ENCODE data around the gene ELFN2.

Gene ELFN2

GRCh38 chr22:37344735-37345449, 82.4 kb downstream of the ELFN2 start:
- no peaks in the 10 kb centered on the region for H3K36me3 ChIP-seq (ENCODE audit: control insufficient read depth, insufficient read depth, low read length)
- no peak overlapping the region for H3K4me3 ChIP-seq (ENCODE audit: low read depth, low read length)
- peaks cover 3% of the 10 kb centered on the region for H3K27me3 ChIP-seq (ENCODE audit: control insufficient read depth, insufficient read depth, low read length)
- no peaks in the 10 kb centered on the region for H3K4me1 ChIP-seq (ENCODE audit: control insufficient read depth, insufficient read depth, low read length)
- no peak overlapping the region for H3K9ac ChIP-seq (ENCODE audit: low read depth, low read length)
- no peaks in the 10 kb centered on the region for H3K9me3 ChIP-seq (ENCODE audit: control insufficient read depth, insufficient read depth, low read length)

GRCh38 chr22:37343863-37344734, 83.2 kb downstream of the ELFN2 start:
- no peak overlapping the region for H3K9ac ChIP-seq (ENCODE audit: low read depth, low read length)
- peaks cover 3% of the 10 kb centered on the region for H3K27me3 ChIP-seq (ENCODE audit: control insufficient read depth, insufficient read depth, low read length)
- no peak overlapping the region for H3K4me3 ChIP-seq (ENCODE audit: low read depth, low read length)
- no peaks in the 10 kb centered on the region for H3K4me1 ChIP-seq (ENCODE audit: control insufficient read depth, insufficient read depth, low read length)
- no peaks in the 10 kb centered on the region for H3K9me3 ChIP-seq (ENCODE audit: control insufficient read depth, insufficient read depth, low read length)
- no peaks in the 10 kb centered on the region for H3K36me3 ChIP-seq (ENCODE audit: control insufficient read depth, insufficient read depth, low read length)

- Histone ChIP-seq H3K9me3 (ENCODE audit: control insufficient read depth, insufficient read depth, low read length) (no peaks in the 10 kb centered on the region), H3K4me3 (ENCODE audit: low read depth, low read length) (no peak overlapping the region), H3K9ac (ENCODE audit: low read depth, low read length) (no peak overlapping the region), H3K4me1 (ENCODE audit: control insufficient read depth, insufficient read depth, low read length) (no peaks in the 10 kb centered on the region), H3K36me3 (ENCODE audit: control insufficient read depth, insufficient read depth, low read length) (no peaks in the 10 kb centered on the region), H3K27me3 (ENCODE audit: control insufficient read depth, insufficient read depth, low read length) (peaks cover 3% of the 10 kb centered on the region)
Measured at GRCh38 chr22:37343348-37343747, 83.9 kb downstream of the ELFN2 start.

GRCh38 chr22:37342065-37342464, 85.2 kb downstream of the ELFN2 start:
- Histone ChIP-seq H3K4me3 (ENCODE audit: low read depth, low read length) (no peak overlapping the region), H3K9ac (ENCODE audit: low read depth, low read length) (no peak overlapping the region), H3K27me3 (ENCODE audit: control insufficient read depth, insufficient read depth, low read length) (peaks cover 3% of the 10 kb centered on the region), H3K4me1 (ENCODE audit: control insufficient read depth, insufficient read depth, low read length) (no peaks in the 10 kb centered on the region), H3K36me3 (ENCODE audit: control insufficient read depth, insufficient read depth, low read length) (no peaks in the 10 kb centered on the region), H3K9me3 (ENCODE audit: control insufficient read depth, insufficient read depth, low read length) (no peaks in the 10 kb centered on the region)

- H3K4me1 ChIP-seq (ENCODE audit: control insufficient read depth, insufficient read depth, low read length), result no peaks in the 10 kb centered on the region
- no peaks in the 10 kb centered on the region for H3K36me3 ChIP-seq (ENCODE audit: control insufficient read depth, insufficient read depth, low read length)
- H3K4me3 ChIP-seq (ENCODE audit: low read depth, low read length), result no peak overlapping the region
- no peak overlapping the region for H3K9ac ChIP-seq (ENCODE audit: low read depth, low read length)
- peaks cover 5% of the 10 kb centered on the region for H3K27me3 ChIP-seq (ENCODE audit: control insufficient read depth, insufficient read depth, low read length)
- no peaks in the 10 kb centered on the region for H3K9me3 ChIP-seq (ENCODE audit: control insufficient read depth, insufficient read depth, low read length)
Measured at GRCh38 chr22:37340331-37341262, 86.7 kb downstream of the ELFN2 start.

GRCh38 chr22:37338539-37339246, 88.6 kb downstream of the ELFN2 start:
- Histone ChIP-seq H3K9me3 (ENCODE audit: control insufficient read depth, insufficient read depth, low read length) (no peaks in the 10 kb centered on the region), H3K4me3 (ENCODE audit: low read depth, low read length) (no peak overlapping the region)

GRCh38 chr22:37337204-37337943, 89.9 kb downstream of the ELFN2 start:
- H3K36me3 ChIP-seq (ENCODE audit: control insufficient read depth, insufficient read depth, low read length), result no peaks in the 10 kb centered on the region
- H3K27me3 ChIP-seq (ENCODE audit: control insufficient read depth, insufficient read depth, low read length), result peaks cover 17% of the 10 kb centered on the region
- no peak overlapping the region for H3K4me3 ChIP-seq (ENCODE audit: low read depth, low read length)
- H3K4me1 ChIP-seq (ENCODE audit: control insufficient read depth, insufficient read depth, low read length), result no peaks in the 10 kb centered on the region
- H3K9me3 ChIP-seq (ENCODE audit: control insufficient read depth, insufficient read depth, low read length), result no peaks in the 10 kb centered on the region
- H3K9ac ChIP-seq (ENCODE audit: low read depth, low read length), result no peak overlapping the region

More at GRCh38 chr22:37338539-37339246, 88.6 kb downstream of the ELFN2 start:
- Histone ChIP-seq H3K9ac (ENCODE audit: low read depth, low read length) (no peak overlapping the region), H3K27me3 (ENCODE audit: control insufficient read depth, insufficient read depth, low read length) (peaks cover 14% of the 10 kb centered on the region), H3K4me1 (ENCODE audit: control insufficient read depth, insufficient read depth, low read length) (no peaks in the 10 kb centered on the region), H3K36me3 (ENCODE audit: control insufficient read depth, insufficient read depth, low read length) (no peaks in the 10 kb centered on the region)

GRCh38 chr22:37336579-37336978, 90.7 kb downstream of the ELFN2 start:
- no peaks in the 10 kb centered on the region for H3K36me3 ChIP-seq (ENCODE audit: control insufficient read depth, insufficient read depth, low read length)
- no peaks in the 10 kb centered on the region for H3K9me3 ChIP-seq (ENCODE audit: control insufficient read depth, insufficient read depth, low read length)
- no peak overlapping the region for H3K4me3 ChIP-seq (ENCODE audit: low read depth, low read length)
- peaks cover 19% of the 10 kb centered on the region for H3K27me3 ChIP-seq (ENCODE audit: control insufficient read depth, insufficient read depth, low read length)
- H3K9ac ChIP-seq (ENCODE audit: low read depth, low read length), result no peak overlapping the region
- H3K4me1 ChIP-seq (ENCODE audit: control insufficient read depth, insufficient read depth, low read length), result no peaks in the 10 kb centered on the region

- H3K36me3 ChIP-seq (ENCODE audit: control insufficient read depth, insufficient read depth, low read length), result no peaks in the 10 kb centered on the region
- H3K27me3 ChIP-seq (ENCODE audit: control insufficient read depth, insufficient read depth, low read length), result peaks cover 18% of the 10 kb centered on the region
- H3K9ac ChIP-seq (ENCODE audit: low read depth, low read length), result no peak overlapping the region
- no peaks in the 10 kb centered on the region for H3K4me1 ChIP-seq (ENCODE audit: control insufficient read depth, insufficient read depth, low read length)
- H3K4me3 ChIP-seq (ENCODE audit: low read depth, low read length), result peak overlapping the region; percentile 71
- no peaks in the 10 kb centered on the region for H3K9me3 ChIP-seq (ENCODE audit: control insufficient read depth, insufficient read depth, low read length)
Measured at GRCh38 chr22:37335806-37336199, 91.5 kb downstream of the ELFN2 start.

GRCh38 chr22:37334859-37335805, 92.1 kb downstream of the ELFN2 start:
- Histone ChIP-seq H3K4me1 (ENCODE audit: control insufficient read depth, insufficient read depth, low read length) (peaks cover 2% of the 10 kb centered on the region), H3K9me3 (ENCODE audit: control insufficient read depth, insufficient read depth, low read length) (no peaks in the 10 kb centered on the region), H3K27me3 (ENCODE audit: control insufficient read depth, insufficient read depth, low read length) (peaks cover 16% of the 10 kb centered on the region), H3K36me3 (ENCODE audit: control insufficient read depth, insufficient read depth, low read length) (no peaks in the 10 kb centered on the region), H3K9ac (ENCODE audit: low read depth, low read length) (no peak overlapping the region), H3K4me3 (ENCODE audit: low read depth, low read length) (peak overlapping the region; percentile 71)
